ENCODE results near the gene TRANK1. TPM values are rescaled to one million over a fixed set of nuclear protein-coding genes. Genes with fewer than 3 reads are reported as not detected.
"Not testable (repeated sequence)": the region's sequence is repeated elsewhere in the genome, so short reads cannot be mapped to it uniquely, and the experiment has no call there.

TRANK1 gene
- total RNA-seq, 1 donor from 2014 or later = 3.4 TPM

DNA sequence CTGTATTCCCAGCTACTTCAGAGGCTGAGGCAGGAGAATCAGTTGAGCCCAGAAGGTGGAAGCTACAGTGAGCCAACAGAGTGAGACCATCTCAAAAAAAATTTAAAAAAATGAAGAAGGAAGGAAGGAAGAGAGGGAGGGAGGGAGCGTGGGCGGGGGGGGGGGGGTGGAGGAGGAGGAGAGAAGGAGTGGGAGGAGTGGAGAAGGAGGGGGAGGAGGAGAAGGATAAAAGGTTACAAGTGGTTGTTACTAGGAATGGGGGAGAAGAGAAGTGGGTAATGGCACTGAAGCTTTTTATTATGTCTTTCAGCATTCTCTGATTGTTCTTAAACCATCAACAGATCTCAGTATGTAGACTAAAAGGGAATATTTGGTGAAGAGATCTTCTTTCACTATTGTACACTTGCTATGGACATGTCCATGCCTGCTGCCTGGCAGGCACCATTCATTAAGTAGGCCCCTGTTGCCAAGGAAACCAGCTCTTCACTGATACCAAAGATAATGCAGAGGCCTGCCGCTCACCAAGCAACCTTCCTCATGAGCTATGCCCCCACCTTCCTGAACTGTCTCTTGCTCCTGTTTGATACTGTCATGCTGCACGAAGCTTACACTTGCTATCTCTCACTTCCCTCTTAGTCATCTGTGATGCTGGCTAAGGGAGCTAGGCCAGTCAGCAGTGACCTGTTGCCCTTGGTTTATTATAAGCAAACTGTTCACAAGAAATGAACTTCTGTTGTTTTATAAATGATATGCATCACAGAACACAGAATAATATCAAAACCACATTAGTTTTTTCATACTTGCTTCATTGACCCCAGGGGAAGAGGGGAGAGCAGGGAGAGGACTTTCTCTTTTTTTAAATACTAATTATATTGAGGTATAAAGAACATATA is 24.9 kb upstream of the TRANK1 start:
- intact Hi-C loops (cut with micrococcal nuclease) = loop anchor here (2.0 kb wide), 1 partner anchor 23 kb away; the partner anchor contains the start of genes EPM2AIP1 and MLH1
- no peaks in the 10 kb centered on the region for H3K27me3 Mint-ChIP-seq (ENCODE audit: insufficient read depth)
- no peak for DNase-seq (ENCODE audit: low spot score)
- H3K4me1 Mint-ChIP-seq (ENCODE audit: low read depth) = peaks cover 36% of the 10 kb centered on the region
- H3K27ac Mint-ChIP-seq = peak overlapping the region; percentile 41
- H3K9me3 Mint-ChIP-seq = no peaks in the 10 kb centered on the region
- H3K4me3 Mint-ChIP-seq = no peak overlapping the region
- H3K36me3 Mint-ChIP-seq (ENCODE audit: low read depth) = peaks cover 4% of the 10 kb centered on the region

DNA sequence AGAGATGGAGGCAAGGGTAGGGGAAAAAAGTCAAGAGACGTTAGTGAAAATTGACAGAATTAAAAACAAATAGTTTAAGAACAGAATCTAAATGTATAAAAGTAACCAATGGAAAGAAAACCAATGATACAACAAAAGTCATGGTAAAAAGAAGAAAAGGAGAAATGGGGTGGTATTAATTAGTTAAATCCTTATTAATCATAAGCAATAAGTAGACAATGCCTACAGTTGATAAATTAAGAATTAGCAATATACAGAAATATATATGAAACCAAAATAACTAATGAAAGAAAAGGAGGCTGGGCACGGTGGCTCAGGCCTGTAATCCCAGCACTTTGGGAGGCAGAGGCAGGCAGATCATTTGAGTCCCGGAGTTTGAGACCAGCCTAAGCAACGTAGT is 24.2 kb upstream of the TRANK1 start:
- Mint-ChIP-seq H3K27ac (peak overlapping the region; percentile 27), H3K4me3 (no peak overlapping the region), H3K9me3 (no peaks in the 10 kb centered on the region), H3K36me3 (ENCODE audit: low read depth) (peaks cover 4% of the 10 kb centered on the region), H3K27me3 (ENCODE audit: insufficient read depth) (no peaks in the 10 kb centered on the region), H3K4me1 (ENCODE audit: low read depth) (peaks cover 39% of the 10 kb centered on the region)
- DNase-seq (ENCODE audit: low spot score) = no peak
- intact Hi-C loops (cut with micrococcal nuclease) = no loop called here

GRCh38 chr3:36965440-36965839 is 20.6 kb upstream of the TRANK1 start:
- H3K4me3 Mint-ChIP-seq = no peak overlapping the region
- intact Hi-C loops (cut with micrococcal nuclease) = no loop called here
- H3K27me3 Mint-ChIP-seq (ENCODE audit: insufficient read depth) = no peaks in the 10 kb centered on the region

GRCh38 chr3:36964817-36965216 is 20.0 kb upstream of the TRANK1 start:
- no peak overlapping the region for H3K4me3 Mint-ChIP-seq
- intact Hi-C loops (cut with micrococcal nuclease) = no loop called here
- no peaks in the 10 kb centered on the region for H3K36me3 Mint-ChIP-seq (ENCODE audit: low read depth)
- H3K27ac Mint-ChIP-seq = no peak overlapping the region
- no peaks in the 10 kb centered on the region for H3K27me3 Mint-ChIP-seq (ENCODE audit: insufficient read depth)
- H3K9me3 Mint-ChIP-seq = no peaks in the 10 kb centered on the region
- DNase-seq (ENCODE audit: low spot score) = no peak
- peaks cover 19% of the 10 kb centered on the region for H3K4me1 Mint-ChIP-seq (ENCODE audit: low read depth)

More at GRCh38 chr3:36965440-36965839, 20.6 kb upstream of the TRANK1 start:
- H3K4me1 Mint-ChIP-seq (ENCODE audit: low read depth) = peaks cover 25% of the 10 kb centered on the region
- no peaks in the 10 kb centered on the region for H3K36me3 Mint-ChIP-seq (ENCODE audit: low read depth)
- DNase-seq (ENCODE audit: low spot score) = no peak
- H3K9me3 Mint-ChIP-seq = no peaks in the 10 kb centered on the region
- H3K27ac Mint-ChIP-seq = no peak overlapping the region

- peaks cover 14% of the 10 kb centered on the region for H3K4me1 Mint-ChIP-seq (ENCODE audit: low read depth)
- H3K27ac Mint-ChIP-seq = no peak overlapping the region
- H3K9me3 Mint-ChIP-seq = no peaks in the 10 kb centered on the region
- H3K4me3 Mint-ChIP-seq = no peak overlapping the region
- no peaks in the 10 kb centered on the region for H3K36me3 Mint-ChIP-seq (ENCODE audit: low read depth)
- no peak for DNase-seq (ENCODE audit: low spot score)
- no peaks in the 10 kb centered on the region for H3K27me3 Mint-ChIP-seq (ENCODE audit: insufficient read depth)
- intact Hi-C loops (cut with micrococcal nuclease) = no loop called here
Observed at GRCh38 chr3:36964331-36964730, 19.5 kb upstream of the TRANK1 start.

GRCh38 chr3:36963008-36963407 is 18.2 kb upstream of the TRANK1 start:
- intact Hi-C loops (cut with micrococcal nuclease); DNase-seq (ENCODE audit: low spot score); H3K27me3 Mint-ChIP-seq (ENCODE audit: insufficient read depth); H3K9me3 Mint-ChIP-seq; H3K4me3 Mint-ChIP-seq; H3K27ac Mint-ChIP-seq; H3K36me3 Mint-ChIP-seq (ENCODE audit: low read depth): not testable (repeated sequence)
- H3K4me1 Mint-ChIP-seq (ENCODE audit: low read depth) = peaks cover 20% of the 10 kb centered on the region

DNA sequence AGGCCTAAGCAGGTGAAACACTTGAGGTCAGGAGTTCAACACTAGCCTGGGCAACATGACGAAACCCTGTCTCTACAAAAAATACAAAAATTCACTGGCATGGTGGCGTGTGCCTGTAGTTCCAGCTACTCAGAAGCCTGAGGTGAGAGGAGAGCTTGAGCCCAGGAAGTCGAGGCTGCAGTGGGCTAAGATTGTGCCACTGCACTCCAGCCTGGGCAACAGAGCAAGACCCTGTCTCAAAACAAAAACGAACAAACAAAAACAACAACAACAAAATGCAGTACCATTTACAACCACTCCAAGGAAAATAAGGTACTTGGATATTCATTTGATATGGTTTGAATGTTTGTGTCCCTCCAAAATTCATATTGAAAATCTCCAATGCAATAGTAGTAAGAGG is 15.6 kb upstream of the TRANK1 start:
- H3K4me3 Mint-ChIP-seq = no peak overlapping the region
- peaks cover under 1% of the 10 kb centered on the region for H3K27me3 Mint-ChIP-seq (ENCODE audit: insufficient read depth)
- no peaks in the 10 kb centered on the region for H3K36me3 Mint-ChIP-seq (ENCODE audit: low read depth)
- H3K4me1 Mint-ChIP-seq (ENCODE audit: low read depth) = peaks cover 23% of the 10 kb centered on the region
- intact Hi-C loops (cut with micrococcal nuclease) = no loop called here
- H3K27ac Mint-ChIP-seq = no peak overlapping the region
- H3K9me3 Mint-ChIP-seq = no peaks in the 10 kb centered on the region
- DNase-seq (ENCODE audit: low spot score) = no peak

- H3K4me1 Mint-ChIP-seq (ENCODE audit: low read depth) = peaks cover 16% of the 10 kb centered on the region
- no peak overlapping the region for H3K27ac Mint-ChIP-seq
- intact Hi-C loops (cut with micrococcal nuclease) = no loop called here
- no peak for DNase-seq (ENCODE audit: low spot score)
- H3K9me3 Mint-ChIP-seq = no peaks in the 10 kb centered on the region
- H3K36me3 Mint-ChIP-seq (ENCODE audit: low read depth) = no peaks in the 10 kb centered on the region
- peaks cover 4% of the 10 kb centered on the region for H3K27me3 Mint-ChIP-seq (ENCODE audit: insufficient read depth)
- H3K4me3 Mint-ChIP-seq = no peak overlapping the region
Observed at GRCh38 chr3:36959821-36960220, 15.0 kb upstream of the TRANK1 start.

DNA sequence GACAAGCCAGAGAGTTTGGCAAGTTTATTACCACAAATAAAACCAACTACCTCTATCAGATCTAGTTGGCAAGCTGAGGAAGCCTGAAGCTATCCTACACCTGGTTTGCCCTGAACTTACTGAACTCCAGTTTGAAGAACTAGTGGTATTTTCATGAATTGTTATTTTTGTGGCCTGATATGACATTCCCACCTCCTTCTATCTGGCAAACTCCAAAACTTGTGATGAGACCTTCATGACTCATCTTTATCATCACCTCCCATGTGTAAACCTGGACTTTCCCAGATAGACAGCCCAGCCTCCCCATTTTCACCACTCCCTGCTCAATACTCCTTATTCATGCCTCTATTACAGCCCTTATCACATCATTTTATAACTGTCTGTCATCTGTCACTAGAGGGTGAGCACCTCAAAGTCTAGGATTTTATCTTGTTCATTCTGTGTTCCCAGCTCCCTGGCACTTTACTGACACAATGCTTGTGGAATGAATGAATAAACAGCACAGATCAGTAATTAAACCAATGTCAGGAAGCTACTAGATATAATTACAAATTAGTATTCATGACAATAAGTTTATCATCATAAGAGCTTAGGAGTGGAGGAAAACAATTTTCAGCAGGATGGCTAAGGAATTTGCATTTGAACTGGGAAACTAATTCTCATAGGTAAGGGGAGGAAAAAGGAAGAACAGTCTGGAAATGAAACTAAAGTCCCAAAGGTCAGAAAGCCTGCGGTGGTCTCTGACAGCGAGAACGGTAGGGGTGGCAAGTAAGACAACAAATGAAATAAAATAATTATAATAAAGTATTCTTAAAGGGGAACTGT is 13.2 kb upstream of the TRANK1 start:
- Mint-ChIP-seq H3K4me3 (no peak overlapping the region), H3K27ac (peak overlapping the region; percentile 25), H3K36me3 (ENCODE audit: low read depth) (no peaks in the 10 kb centered on the region), H3K4me1 (ENCODE audit: low read depth) (peaks cover 12% of the 10 kb centered on the region), H3K9me3 (no peaks in the 10 kb centered on the region), H3K27me3 (ENCODE audit: insufficient read depth) (peaks cover 8% of the 10 kb centered on the region)
- intact Hi-C loops (cut with micrococcal nuclease) = loop anchor here (1.0 kb wide), 8 partner anchors 14 to 229 kb away; no protein-coding TSS in a partner anchor
- DNase-seq (ENCODE audit: low spot score) = no peak

- H3K4me3 Mint-ChIP-seq = no peak overlapping the region
- H3K27ac Mint-ChIP-seq = no peak overlapping the region
- DNase-seq (ENCODE audit: low spot score) = no peak
- H3K4me1 Mint-ChIP-seq (ENCODE audit: low read depth) = peaks cover 12% of the 10 kb centered on the region
- H3K27me3 Mint-ChIP-seq (ENCODE audit: insufficient read depth) = peaks cover 13% of the 10 kb centered on the region
- intact Hi-C loops (cut with micrococcal nuclease) = no loop called here
- H3K9me3 Mint-ChIP-seq = no peaks in the 10 kb centered on the region
- no peaks in the 10 kb centered on the region for H3K36me3 Mint-ChIP-seq (ENCODE audit: low read depth)
Observed at GRCh38 chr3:36957063-36957462, 12.2 kb upstream of the TRANK1 start.

DNA sequence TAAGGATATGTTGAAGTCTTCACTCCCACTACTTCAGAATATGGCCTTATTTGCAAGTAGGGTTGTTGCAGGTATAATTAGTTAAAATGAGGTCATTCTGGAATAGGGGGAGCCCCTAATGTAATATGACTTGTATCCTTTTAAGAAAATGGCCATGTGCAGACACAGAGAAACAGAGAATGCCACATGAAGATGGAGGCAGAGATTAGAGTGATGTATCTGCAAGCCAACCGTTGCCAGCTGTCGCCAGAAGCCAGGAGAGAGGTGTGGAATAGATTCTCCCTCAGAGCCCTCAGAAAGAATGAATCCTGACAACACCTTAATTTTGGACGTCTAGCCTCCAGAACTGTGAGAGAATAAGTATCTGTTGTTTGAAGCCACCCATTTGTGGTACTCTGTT is 11.3 kb upstream of the TRANK1 start:
- no peaks in the 10 kb centered on the region for H3K36me3 Mint-ChIP-seq (ENCODE audit: low read depth)
- H3K4me1 Mint-ChIP-seq (ENCODE audit: low read depth) = peaks cover 12% of the 10 kb centered on the region
- H3K27ac Mint-ChIP-seq = no peak overlapping the region
- no peaks in the 10 kb centered on the region for H3K9me3 Mint-ChIP-seq
- H3K27me3 Mint-ChIP-seq (ENCODE audit: insufficient read depth) = peaks cover 17% of the 10 kb centered on the region
- H3K4me3 Mint-ChIP-seq = no peak overlapping the region
- no peak for DNase-seq (ENCODE audit: low spot score)
- intact Hi-C loops (cut with micrococcal nuclease) = no loop called here

GRCh38 chr3:36954452-36955134 is 9.7 kb upstream of the TRANK1 start:
- Mint-ChIP-seq H3K4me1 (ENCODE audit: low read depth) (peaks cover 12% of the 10 kb centered on the region), H3K36me3 (ENCODE audit: low read depth) (no peaks in the 10 kb centered on the region), H3K4me3 (no peak overlapping the region), H3K27ac (no peak overlapping the region), H3K9me3 (peaks cover under 1% of the 10 kb centered on the region), H3K27me3 (ENCODE audit: insufficient read depth) (peaks cover 17% of the 10 kb centered on the region)
- no peak for DNase-seq (ENCODE audit: low spot score)
- intact Hi-C loops (cut with micrococcal nuclease) = no loop called here

Data from activated T-helper 1 cell treated with anti-CD3 and anti-CD28 coated beads, Interleukin-12 subunit alpha, Interleukin-12 subunit beta, Interleukin-2, Interleukin-4 antibody, amounts not matched to agents 30 ng/mL and 10 ng/mL and 1 ng/mL, durations not matched to agents 14 hours and 24 hours and 36 hours (primary cell).